AG09319 (cell line): ENCODE measurements around the gene SLC15A3.

ENCODE experiments used
- DNase-seq: peaks from one replicate; pipeline ENCODE4 v3.0.0-alpha.2; 2010; ENCODE audit warnings: low read depth; ENCODE audit errors: extremely low read depth
- CTCF ChIP-seq: IDR thresholded peaks from 2 replicates; pipeline ENCODE4 v1.5.1; 2011; ENCODE audit warnings: low read depth, mild to moderate bottlenecking, inconsistent platforms, low read length, moderate library complexity

The SLC15A3 gene

GRCh38 chr11:60889869-60890311 lies 62.1 kb downstream of the SLC15A3 start:
- DNase-seq, result no peak
- no peak for TF ChIP-seq CTCF

- DNase-seq, result no peak
- peak; percentile 67 for TF ChIP-seq CTCF
Observed at GRCh38 chr11:60887556-60887955, 64.4 kb downstream of the SLC15A3 start.
